HK-2 (cell line): ENCODE results near the gene RTBDN.
"Not testable (repeated sequence)": the region's sequence is repeated elsewhere in the genome, so short reads cannot be mapped to it uniquely, and the experiment has no call there.

Source experiments
- DNase-seq: peaks from one replicate; pipeline ENCODE4 v3.0.0-alpha.2; 2018; ENCODE audit not compliant: unreplicated experiment

Gene RTBDN

GRCh38 chr19:12825254-12826131 is 8.9 kb downstream of the RTBDN start:
- no peak for DNase-seq

- DNase-seq: no peak
These were observed 12.6 kb downstream of the RTBDN start for GRCh38 chr19:12821761-12822160.

GRCh38 chr19:12817810-12818209 is 16.6 kb downstream of the RTBDN start:
- DNase-seq: not testable (repeated sequence)

GRCh38 chr19:12817188-12817587 is 17.2 kb downstream of the RTBDN start:
- not testable (repeated sequence) for DNase-seq

GRCh38 chr19:12815088-12815487 is 19.3 kb downstream of the RTBDN start:
- no peak for DNase-seq

- DNase-seq: peak; percentile 87
These were observed 27.9 kb downstream of the RTBDN start, which contains the start of gene RNASEH2A for GRCh38 chr19:12806242-12807081. RNASEH2A (plus strand) TSS chr19:12806584; CDS start chr19:12806674, 90 bp downstream.

- no peak for DNase-seq
These were observed 30.3 kb downstream of the RTBDN start for GRCh38 chr19:12804051-12804450.

- DNase-seq: no peak
These were observed 31.9 kb downstream of the RTBDN start for GRCh38 chr19:12802267-12803106.

- peak; percentile 67 for DNase-seq
These were observed 32.7 kb downstream of the RTBDN start, which contains the start of the genes PRDX2 and THSD8 for GRCh38 chr19:12801466-12802266. PRDX2 (minus strand) TSS chr19:12801800; CDS start chr19:12801261, 539 bp downstream. THSD8 (plus strand) TSS chr19:12802069; CDS start chr19:12802072, 3 bp downstream.

- DNase-seq: no peak
These were observed 33.4 kb downstream of the RTBDN start for GRCh38 chr19:12800923-12801465.

- no peak for DNase-seq
These were observed 34.0 kb downstream of the RTBDN start for GRCh38 chr19:12800466-12800770.

- DNase-seq: no peak
These were observed 34.5 kb downstream of the RTBDN start for GRCh38 chr19:12799742-12800465.

GRCh38 chr19:12797607-12798006 is 36.8 kb downstream of the RTBDN start:
- DNase-seq: not testable (repeated sequence)

- no peak for DNase-seq
These were observed 37.2 kb downstream of the RTBDN start for GRCh38 chr19:12797141-12797587.

GRCh38 chr19:12796146-12797071 is 38.0 kb downstream of the RTBDN start:
- DNase-seq: peak; percentile 74

GRCh38 chr19:12794971-12795381 is 39.4 kb downstream of the RTBDN start:
- DNase-seq: no peak

- no peak for DNase-seq
These were observed 40.0 kb downstream of the RTBDN start for GRCh38 chr19:12794196-12794941.
